ENCODE results near the gene IGSF21.

DNA sequence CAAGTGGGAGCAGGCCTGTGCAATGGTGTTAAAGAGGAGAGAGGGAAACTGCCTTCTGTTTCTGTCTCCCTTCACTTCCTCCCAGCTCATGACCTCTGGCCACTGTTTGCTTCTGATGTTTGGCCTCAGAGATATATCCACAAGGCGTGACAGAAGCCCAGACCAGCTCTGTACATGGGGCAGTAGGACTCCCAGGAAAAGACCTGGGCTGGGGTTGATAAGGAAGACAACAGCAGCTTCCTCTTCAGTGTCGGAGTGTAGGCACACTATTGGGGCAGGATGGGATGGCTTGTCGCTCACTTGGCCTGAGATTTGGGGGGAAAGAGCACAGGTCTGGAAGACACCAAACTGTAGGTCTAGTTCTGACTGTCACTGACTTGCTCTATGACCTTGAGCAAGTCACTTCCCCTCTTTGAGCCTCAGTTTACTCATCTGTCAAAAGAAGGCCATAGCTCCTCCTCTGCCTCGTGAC is 305.3 kb downstream of the IGSF21 start:
- TF ChIP-seq, protein P1, sequence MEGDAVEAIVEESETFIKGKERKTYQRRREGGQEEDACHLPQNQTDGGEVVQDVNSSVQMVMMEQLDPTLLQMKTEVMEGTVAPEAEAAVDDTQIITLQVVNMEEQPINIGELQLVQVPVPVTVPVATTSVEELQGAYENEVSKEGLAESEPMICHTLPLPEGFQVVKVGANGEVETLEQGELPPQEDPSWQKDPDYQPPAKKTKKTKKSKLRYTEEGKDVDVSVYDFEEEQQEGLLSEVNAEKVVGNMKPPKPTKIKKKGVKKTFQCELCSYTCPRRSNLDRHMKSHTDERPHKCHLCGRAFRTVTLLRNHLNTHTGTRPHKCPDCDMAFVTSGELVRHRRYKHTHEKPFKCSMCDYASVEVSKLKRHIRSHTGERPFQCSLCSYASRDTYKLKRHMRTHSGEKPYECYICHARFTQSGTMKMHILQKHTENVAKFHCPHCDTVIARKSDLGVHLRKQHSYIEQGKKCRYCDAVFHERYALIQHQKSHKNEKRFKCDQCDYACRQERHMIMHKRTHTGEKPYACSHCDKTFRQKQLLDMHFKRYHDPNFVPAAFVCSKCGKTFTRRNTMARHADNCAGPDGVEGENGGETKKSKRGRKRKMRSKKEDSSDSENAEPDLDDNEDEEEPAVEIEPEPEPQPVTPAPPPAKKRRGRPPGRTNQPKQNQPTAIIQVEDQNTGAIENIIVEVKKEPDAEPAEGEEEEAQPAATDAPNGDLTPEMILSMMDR (IDR thresholded peaks at IDR 0.05; ENCODE audit: extremely low read depth in 1 of 2, insufficient read depth in 1 of 2, low read depth in 1 of 2, low read length in 2 of 2): no peak
- TF ChIP-seq POLR2A (IDR thresholded peaks at IDR 0.05; ENCODE audit: low read depth, low read length): no peak
- TF ChIP-seq FOS (IDR thresholded peaks at IDR 0.05; ENCODE audit: borderline replicate concordance, insufficient read depth, low read length): no peak
- TF ChIP-seq MYC (IDR thresholded peaks at IDR 0.05; ENCODE audit: low read depth, low read length): no peak
- TF ChIP-seq EZH2 (IDR thresholded peaks at IDR 0.05; ENCODE audit: borderline replicate concordance, low read depth, low read length, severe bottlenecking): no peak
- TF ChIP-seq POLR2AphosphoS5 (IDR thresholded peaks at IDR 0.05; ENCODE audit: insufficient read depth, low read depth, low read length): no peak
- no peak for TF ChIP-seq GATA2 (IDR thresholded peaks at IDR 0.05; ENCODE audit: insufficient read depth, insufficient read length, low read depth, low read length)
